ENCODE data around the gene HECW1. TPM values are rescaled to one million over a fixed set of nuclear protein-coding genes. Genes with fewer than 3 reads are reported as not detected.

Gene HECW1
- total RNA-seq, 8 experiments from 2014 or later: 0.09 to 16.7 (median 10.6) TPM

GRCh38 chr7:43298617-43299016 lies 186.2 kb downstream of the HECW1 start:
- no peak overlapping the region for H3K4me3 ChIP-seq
- H3K4me1 ChIP-seq (replicated peaks in 1 of 2): peaks cover 23 to 32% of the 10 kb centered on the region in 2 donors
- no peak overlapping the region for H3K27ac ChIP-seq
- in situ Hi-C loops (cut with MboI; ENCODE audit: low pct_unique_long_range_greater_than_20kb in 2 of 9, low sequenced_read_pairs in 9 of 9, unreplicated experiment in 9 of 9): no loop called here
- no peak for ATAC-seq (replicated peaks in 6 of 8)
- 56 to 100% (median 90%) methylated on average over 1 to 5 of the region's 8 CpGs; no CpG with 5 or more reads in 2 of the 10 experiments for WGBS, 10 experiments

DNA sequence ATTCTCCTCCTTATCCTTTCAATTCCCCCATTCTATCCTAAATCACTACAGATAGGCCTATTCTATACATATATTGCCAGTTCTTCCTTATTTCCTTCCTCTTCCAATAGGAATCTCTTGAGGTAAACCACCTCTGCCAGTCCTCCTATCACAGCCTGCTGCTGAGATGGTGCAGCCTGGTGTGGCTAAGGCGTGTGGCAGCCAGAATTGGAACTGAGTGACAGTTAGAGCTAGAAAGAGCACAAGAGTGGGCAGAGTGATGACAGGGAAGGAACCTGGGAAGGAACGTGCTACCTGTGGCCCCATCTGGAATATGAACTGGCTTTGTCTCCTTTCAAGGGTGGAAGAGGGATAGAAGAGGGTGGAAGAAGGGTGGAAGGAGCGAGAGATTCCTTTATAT lies 187.7 kb downstream of the HECW1 start:
- 17 to 100% (median 90%) methylated on average over 1 to 3 of the region's 3 CpGs; no CpG with 5 or more reads in 4 of the 10 experiments for WGBS, 10 experiments
- Histone ChIP-seq H3K4me1 (replicated peaks in 1 of 2) (peaks cover 15 to 21% of the 10 kb centered on the region in 2 donors), H3K4me3 (no peak overlapping the region), H3K27ac (no peak overlapping the region)
- in situ Hi-C loops (cut with MboI; ENCODE audit: low pct_unique_long_range_greater_than_20kb in 2 of 9, low sequenced_read_pairs in 9 of 9, unreplicated experiment in 9 of 9): no loop called here
- ATAC-seq (replicated peaks in 6 of 8): no peak

DNA sequence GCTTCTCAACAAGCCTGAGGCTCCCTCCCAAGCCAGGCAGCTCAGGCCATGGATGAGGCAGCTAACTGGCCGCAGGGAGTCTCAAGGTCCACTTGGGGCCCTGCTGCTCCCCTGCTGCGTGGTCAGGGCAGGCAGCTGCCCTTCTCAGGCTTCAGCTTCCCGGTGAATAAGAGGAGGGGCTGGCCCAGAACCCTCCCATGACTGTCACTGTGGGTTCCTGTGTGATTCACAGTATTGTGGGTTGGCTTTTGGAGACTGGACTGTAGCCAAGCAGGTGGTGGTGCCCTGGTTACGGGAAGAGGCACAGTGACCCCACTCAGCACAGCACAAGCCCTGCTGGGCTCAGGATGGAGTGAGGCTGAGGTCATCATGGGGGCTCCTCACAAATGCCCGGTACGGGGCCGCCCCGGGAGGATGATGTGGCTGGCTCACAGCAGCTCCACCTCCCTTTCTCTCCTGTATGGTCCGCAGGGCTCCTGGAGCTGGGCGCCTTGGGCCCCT lies 189.8 kb downstream of the HECW1 start:
- in situ Hi-C loops (cut with MboI; ENCODE audit: low pct_unique_long_range_greater_than_20kb in 2 of 9, low sequenced_read_pairs in 9 of 9, unreplicated experiment in 9 of 9): no loop called here
- no peak overlapping the region for H3K4me3 ChIP-seq
- ATAC-seq (replicated peaks in 6 of 8): peak; percentile 23 to 96 (median 93)
- H3K27ac ChIP-seq: no peak overlapping the region
- 55 to 83% (median 60%) methylated on average over 1 to 4 of the region's 10 CpGs; no CpG with 5 or more reads in 7 of the 10 experiments for WGBS, 10 experiments
- peaks cover 0 to 13% of the 10 kb centered on the region in 2 donors for H3K4me1 ChIP-seq (replicated peaks in 1 of 2)

DNA sequence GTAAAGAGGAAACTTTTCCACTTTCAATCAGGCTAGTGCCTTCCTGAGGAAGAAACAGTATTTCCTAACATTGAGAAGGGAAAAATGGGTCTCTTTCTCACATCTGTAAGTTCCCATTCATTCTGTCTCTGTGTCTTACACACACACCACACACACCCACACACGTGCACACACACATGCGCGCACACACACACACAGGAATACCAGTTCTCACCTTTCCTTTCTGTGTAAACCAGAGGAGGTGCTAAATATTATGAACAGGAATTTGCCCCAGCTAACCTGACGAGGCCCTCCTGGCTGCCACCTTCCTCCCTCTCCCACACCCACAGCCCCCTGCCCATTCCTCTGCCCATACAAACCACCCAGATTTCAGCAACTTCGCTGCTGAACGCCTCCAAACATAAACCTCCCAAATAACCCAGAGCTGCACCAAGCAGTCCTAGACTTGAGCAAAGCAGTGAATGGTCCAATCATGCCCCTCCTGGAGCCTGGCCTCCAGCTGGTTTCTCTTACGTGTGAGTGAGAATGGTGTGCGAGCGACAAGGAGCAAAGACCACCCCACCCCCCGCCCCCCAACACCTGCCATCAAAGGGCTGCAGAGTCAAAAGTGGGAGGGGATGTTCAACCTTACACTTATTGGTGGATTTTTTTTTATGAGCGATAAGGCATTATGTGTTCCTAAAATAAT lies 190.5 kb downstream of the HECW1 start:
- Histone ChIP-seq H3K4me3 (no peak overlapping the region), H3K4me1 (replicated peaks in 1 of 2) (peaks cover 0 to 14% of the 10 kb centered on the region in 2 donors), H3K27ac (no peak overlapping the region)
- in situ Hi-C loops (cut with MboI; ENCODE audit: low pct_unique_long_range_greater_than_20kb in 2 of 9, low sequenced_read_pairs in 9 of 9, unreplicated experiment in 9 of 9): no loop called here
- no peak for ATAC-seq (replicated peaks in 6 of 8)
- WGBS, 10 experiments: 26 to 100% (median 100%) methylated on average over 1 to 5 of the region's 11 CpGs; no CpG with 5 or more reads in 5 of the 10 experiments

GRCh38 chr7:43303740-43304241 lies 191.3 kb downstream of the HECW1 start:
- 0 to 100% (median 43%) methylated on average over 1 of the region's 4 CpGs; no CpG with 5 or more reads in 7 of the 10 experiments for WGBS, 10 experiments
- ATAC-seq (replicated peaks in 6 of 8): no peak
- no peak overlapping the region for H3K27ac ChIP-seq

GRCh38 chr7:43306404-43306803 lies 194.0 kb downstream of the HECW1 start:
- no peak overlapping the region for H3K27ac ChIP-seq
- in situ Hi-C loops (cut with MboI; ENCODE audit: low pct_unique_long_range_greater_than_20kb in 2 of 9, low sequenced_read_pairs in 9 of 9, unreplicated experiment in 9 of 9): no loop called here
- H3K4me3 ChIP-seq: no peak overlapping the region
- WGBS, 10 experiments: 72 to 93% (median 81%) methylated on average over 1 to 5 of the region's 5 CpGs
- no peak for ATAC-seq (replicated peaks in 6 of 8)
- H3K4me1 ChIP-seq (replicated peaks in 1 of 2): peaks cover 0 to 14% of the 10 kb centered on the region in 2 donors

More at GRCh38 chr7:43303740-43304241, 191.3 kb downstream of the HECW1 start:
- in situ Hi-C loops (cut with MboI; ENCODE audit: low pct_unique_long_range_greater_than_20kb in 2 of 9, low sequenced_read_pairs in 9 of 9, unreplicated experiment in 9 of 9): no loop called here
- Histone ChIP-seq H3K4me1 (replicated peaks in 1 of 2) (peaks cover 0 to 14% of the 10 kb centered on the region in 2 donors), H3K4me3 (no peak overlapping the region)

- in situ Hi-C loops (cut with MboI; ENCODE audit: low pct_unique_long_range_greater_than_20kb in 2 of 9, low sequenced_read_pairs in 9 of 9, unreplicated experiment in 9 of 9): no loop called here
- Histone ChIP-seq H3K4me3 (no peak overlapping the region), H3K4me1 (replicated peaks in 1 of 2) (peaks cover 0 to 7% of the 10 kb centered on the region in 2 donors), H3K27ac (no peak overlapping the region)
- 30 to 80% (median 48%) methylated on average over 1 of the region's 1 CpG; no CpG with 5 or more reads in 6 of the 10 experiments for WGBS, 10 experiments
- no peak for ATAC-seq (replicated peaks in 6 of 8)
Measured at GRCh38 chr7:43307522-43307921, 195.1 kb downstream of the HECW1 start.

DNA sequence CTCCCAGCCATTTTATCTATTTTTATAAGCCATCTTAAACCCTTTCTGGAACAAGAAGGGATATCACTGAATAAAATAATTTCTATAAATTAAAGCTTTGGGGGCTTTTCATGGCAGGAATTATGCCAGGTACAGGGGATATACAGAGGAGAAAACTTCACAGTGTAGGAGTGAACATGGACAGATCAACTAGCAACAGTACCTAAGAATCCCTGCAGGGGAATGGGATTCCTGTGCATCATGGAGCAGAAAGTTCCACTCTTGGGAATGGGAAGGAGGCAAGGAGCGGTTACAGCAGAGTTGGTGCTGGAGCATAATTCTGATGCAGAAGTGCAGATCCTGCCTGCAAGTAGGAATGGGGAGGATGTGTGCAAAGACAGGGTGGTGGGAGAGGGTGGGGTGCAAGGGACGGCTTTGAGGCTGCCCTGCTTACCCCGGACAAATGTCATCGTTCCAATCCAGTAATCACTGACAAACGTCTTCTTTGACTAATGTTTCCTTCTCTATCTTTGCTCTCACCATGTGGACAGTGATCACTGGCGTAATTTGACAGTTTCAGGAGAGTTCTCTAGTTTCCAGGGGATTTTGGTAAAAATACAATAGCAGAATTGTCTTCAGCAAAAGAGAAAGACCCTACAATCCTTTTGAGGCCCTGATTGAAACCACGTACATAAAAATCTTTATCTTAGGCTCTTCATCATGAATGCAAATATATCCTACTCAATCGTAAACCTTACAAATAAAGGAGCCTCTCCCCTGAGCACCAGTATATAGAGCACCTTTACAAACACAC lies 196.7 kb downstream of the HECW1 start:
- in situ Hi-C loops (cut with MboI; ENCODE audit: low pct_unique_long_range_greater_than_20kb in 2 of 9, low sequenced_read_pairs in 9 of 9, unreplicated experiment in 9 of 9): no loop called here
- no peak overlapping the region for H3K4me3 ChIP-seq

DNA sequence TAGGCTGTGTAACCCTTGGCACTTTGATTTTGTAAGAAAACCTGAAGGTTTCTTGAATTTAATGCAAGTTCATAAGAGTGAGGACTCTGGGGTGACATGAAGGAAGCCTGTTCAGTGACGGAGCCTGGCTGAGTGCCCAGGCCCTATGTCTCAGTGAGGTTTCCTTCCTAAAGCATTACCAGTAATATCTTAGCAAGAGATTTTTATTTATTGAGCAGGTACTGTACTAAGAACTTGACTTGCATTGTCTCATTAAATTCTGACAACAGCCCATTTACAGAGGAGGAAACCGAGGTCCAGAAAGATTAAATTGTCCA lies 197.2 kb downstream of the HECW1 start:
- H3K4me3 ChIP-seq: no peak overlapping the region
- in situ Hi-C loops (cut with MboI; ENCODE audit: low pct_unique_long_range_greater_than_20kb in 2 of 9, low sequenced_read_pairs in 9 of 9, unreplicated experiment in 9 of 9): no loop called here
- H3K27ac ChIP-seq: no peak overlapping the region
- H3K4me1 ChIP-seq (replicated peaks in 1 of 2): peaks cover 0 to 6% of the 10 kb centered on the region in 2 donors
- 40 to 100% (median 80%) methylated on average over 1 to 2 of the region's 2 CpGs; no CpG with 5 or more reads in 3 of the 10 experiments for WGBS, 10 experiments
- no peak for ATAC-seq (replicated peaks in 6 of 8)

More for the DNA sequence above, 196.7 kb downstream of the HECW1 start:
- H3K27ac ChIP-seq: no peak overlapping the region
- H3K4me1 ChIP-seq (replicated peaks in 1 of 2): peaks cover 0 to 6% of the 10 kb centered on the region in 2 donors
- 14 to 100% (median 92%) methylated on average over 1 to 8 of the region's 8 CpGs; no CpG with 5 or more reads in 1 of the 10 experiments for WGBS, 10 experiments
- ATAC-seq (replicated peaks in 6 of 8): no peak

- 25 to 100% (median 80%) methylated on average over 1 to 5 of the region's 5 CpGs for WGBS, 10 experiments
- H3K4me1 ChIP-seq (replicated peaks in 1 of 2): peaks cover 0 to 6% of the 10 kb centered on the region in 2 donors
- no peak overlapping the region for H3K27ac ChIP-seq
- H3K4me3 ChIP-seq: no peak overlapping the region
- peak in 2 of 8 experiments; percentile 76 to 89 for ATAC-seq (replicated peaks in 6 of 8)
- in situ Hi-C loops (cut with MboI; ENCODE audit: low pct_unique_long_range_greater_than_20kb in 2 of 9, low sequenced_read_pairs in 9 of 9, unreplicated experiment in 9 of 9): no loop called here
Measured at GRCh38 chr7:43311052-43311451, 198.6 kb downstream of the HECW1 start.

GRCh38 chr7:43311694-43312093 lies 199.2 kb downstream of the HECW1 start:
- Histone ChIP-seq H3K4me1 (replicated peaks in 1 of 2) (peaks cover 0 to 6% of the 10 kb centered on the region in 2 donors), H3K27ac (no peak overlapping the region), H3K4me3 (no peak overlapping the region)
- WGBS, 10 experiments: 93 to 100% (median 96%) methylated on average over 3 to 10 of the region's 22 CpGs; no CpG with 5 or more reads in 5 of the 10 experiments
- in situ Hi-C loops (cut with MboI; ENCODE audit: low pct_unique_long_range_greater_than_20kb in 2 of 9, low sequenced_read_pairs in 9 of 9, unreplicated experiment in 9 of 9): no loop called here
- no peak for ATAC-seq (replicated peaks in 6 of 8)

- Histone ChIP-seq H3K27ac (no peak overlapping the region), H3K4me1 (replicated peaks in 1 of 2) (peaks cover 0 to 3% of the 10 kb centered on the region in 2 donors), H3K4me3 (no peak overlapping the region)
- 48 to 100% (median 92%) methylated on average over 1 to 8 of the region's 9 CpGs for WGBS, 10 experiments
- in situ Hi-C loops (cut with MboI; ENCODE audit: low pct_unique_long_range_greater_than_20kb in 2 of 9, low sequenced_read_pairs in 9 of 9, unreplicated experiment in 9 of 9): no loop called here
- no peak for ATAC-seq (replicated peaks in 6 of 8)
Measured at GRCh38 chr7:43313628-43314378, 201.4 kb downstream of the HECW1 start.
